CD4-positive, alpha-beta T cell treated with Interleukin-1 beta for 1 hour (primary cell): ENCODE results near the gene WFDC2.
"Not testable (repeated sequence)": the region's sequence is repeated elsewhere in the genome, so short reads cannot be mapped to it uniquely, and the experiment has no call there.

Source experiments
- DNase-seq, 2 donors: peaks; one replicate each; pipeline ENCODE4 v3.0.0-alpha.2; 2020 to 2022

WFDC2 gene

DNA sequence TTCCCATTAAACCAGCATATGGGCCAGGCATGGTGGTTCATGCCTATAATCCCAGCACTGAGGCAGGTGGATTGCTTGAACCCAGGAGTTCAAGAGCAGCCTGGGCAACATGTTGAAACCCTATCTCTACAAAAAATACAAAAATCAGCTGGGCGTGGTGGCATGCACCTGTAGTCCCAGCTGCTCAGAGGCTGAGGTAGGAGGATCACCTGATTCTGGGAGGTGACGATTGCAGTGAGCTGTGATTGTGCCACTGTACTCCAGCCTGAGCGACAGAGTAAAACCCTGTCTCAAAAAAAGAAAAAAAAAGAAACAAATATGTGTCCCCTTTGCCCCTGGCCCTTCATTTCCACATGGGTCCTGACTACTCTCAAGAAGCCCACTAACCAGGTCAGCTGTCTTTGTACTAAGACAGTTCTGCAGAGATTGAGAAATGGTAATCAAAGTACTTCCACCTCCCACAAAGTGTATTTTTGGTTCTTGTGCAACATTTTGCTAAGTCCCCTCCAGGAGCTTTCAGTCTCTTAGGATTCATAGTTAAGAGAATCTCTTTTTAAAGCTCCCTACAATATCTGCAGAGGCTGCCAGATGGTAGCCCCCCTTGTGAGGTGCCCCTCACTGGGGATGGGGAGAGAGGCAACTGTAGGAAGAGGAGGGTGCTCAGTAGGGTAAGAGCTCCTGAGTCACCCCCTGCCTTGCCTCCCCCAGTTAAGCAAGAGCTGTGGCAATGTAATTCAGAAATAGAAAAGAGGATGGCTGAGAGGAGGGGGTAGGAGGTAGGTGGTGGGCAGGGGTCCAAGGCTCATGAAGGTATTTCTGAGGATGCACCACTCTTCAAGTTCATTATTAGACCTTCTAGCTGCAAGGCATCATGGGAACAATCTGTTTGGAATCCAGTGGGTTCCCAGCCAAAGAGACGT is 16.5 kb upstream of the WFDC2 start:
- no peak for DNase-seq

DNA sequence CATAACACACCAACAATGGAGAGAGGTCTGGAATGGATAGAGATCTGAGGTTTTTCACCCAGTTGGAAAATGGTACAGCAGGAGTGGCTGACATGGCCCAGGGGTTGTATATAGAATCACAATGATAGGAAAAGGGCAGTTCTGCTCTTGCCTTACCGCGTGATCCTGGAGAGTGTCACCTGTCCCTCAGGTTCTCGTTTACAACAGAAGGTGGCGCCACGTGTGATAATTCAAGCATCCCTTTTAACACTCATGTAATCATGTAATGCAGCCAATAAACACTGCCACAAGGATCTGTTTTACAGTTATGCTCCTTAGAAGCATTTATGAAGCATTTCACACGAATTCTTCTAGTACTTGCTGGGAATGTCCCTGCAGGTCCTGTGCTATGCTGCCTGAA is 12.9 kb upstream of the WFDC2 start:
- DNase-seq: peak in 1 of 2 donors; percentile 34

DNA sequence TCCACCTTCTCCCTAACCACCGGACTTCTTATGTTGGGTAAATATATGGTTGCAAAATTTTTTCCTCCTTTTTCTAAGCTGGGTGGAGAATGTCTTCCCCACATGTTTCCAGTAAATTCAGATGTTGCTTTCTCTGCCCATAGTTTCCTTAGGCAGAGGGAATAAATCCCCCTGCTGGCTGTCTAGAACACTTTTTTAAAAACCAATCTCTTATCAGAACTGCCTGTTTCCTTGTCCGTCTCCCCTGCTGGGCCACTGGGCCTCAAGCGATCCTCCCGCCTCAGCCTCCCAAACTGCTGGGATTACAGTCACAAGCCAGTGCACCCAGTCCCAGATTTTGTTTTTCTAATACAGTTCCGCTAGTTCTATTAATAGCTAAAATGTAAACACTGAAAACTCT is 9.9 kb upstream of the WFDC2 start:
- no peak for DNase-seq

DNA sequence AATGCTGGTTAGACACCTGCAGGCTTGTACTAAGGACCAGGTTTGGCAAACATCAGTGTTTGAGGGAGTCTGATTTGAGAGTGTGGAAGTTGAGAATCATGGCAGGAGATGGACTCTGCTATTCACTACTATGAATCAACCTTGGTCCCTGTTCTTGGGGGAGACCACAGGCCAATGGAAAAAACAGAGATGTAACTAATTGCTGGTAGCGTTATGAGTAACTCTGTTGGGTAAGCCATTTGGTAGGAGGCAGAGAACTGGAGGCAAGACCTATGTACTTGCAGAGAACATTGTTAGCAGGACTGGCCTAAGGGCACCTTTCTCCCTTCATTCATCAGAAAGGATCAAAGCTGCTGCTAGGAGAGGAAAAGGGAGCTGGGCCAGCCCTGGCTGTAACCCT is 8.3 kb upstream of the WFDC2 start:
- DNase-seq: no peak

DNA sequence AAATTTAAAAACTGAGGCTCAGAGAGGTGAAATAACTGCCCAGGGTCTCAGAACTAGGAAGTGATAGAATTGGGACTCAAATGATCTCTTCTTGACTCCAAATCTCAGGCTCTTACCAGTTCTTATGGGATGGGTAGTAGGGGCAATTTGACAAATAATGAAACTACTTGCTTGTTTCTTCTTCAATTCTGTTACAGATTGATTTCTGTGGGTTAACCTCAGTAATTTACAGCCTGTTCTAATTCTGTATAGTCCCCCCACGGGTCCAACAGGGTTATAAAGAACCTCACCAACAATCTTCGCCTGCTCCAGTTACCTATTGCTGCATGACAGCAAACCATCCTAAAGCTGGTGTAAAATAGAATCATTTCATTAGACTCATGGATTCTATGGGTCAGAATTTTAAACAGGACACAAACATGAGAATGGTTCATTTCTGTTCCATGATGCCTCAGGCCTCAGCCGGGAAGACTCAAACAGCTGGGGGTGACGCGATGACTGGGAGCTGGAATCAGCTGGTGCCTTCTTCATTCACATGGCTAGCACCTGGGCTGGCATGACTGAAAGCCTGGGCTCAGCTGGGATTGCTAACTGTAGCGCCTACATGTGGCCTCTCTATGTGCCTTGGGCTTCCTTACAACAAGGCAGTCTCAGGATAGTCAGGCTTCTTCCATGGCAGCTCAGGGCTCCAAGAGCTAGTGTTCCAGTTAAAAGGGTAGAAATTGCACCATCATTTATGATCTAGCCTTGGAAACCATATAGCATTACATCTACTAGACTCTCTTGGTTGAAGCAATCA is 6.6 kb upstream of the WFDC2 start:
- no peak for DNase-seq

DNA sequence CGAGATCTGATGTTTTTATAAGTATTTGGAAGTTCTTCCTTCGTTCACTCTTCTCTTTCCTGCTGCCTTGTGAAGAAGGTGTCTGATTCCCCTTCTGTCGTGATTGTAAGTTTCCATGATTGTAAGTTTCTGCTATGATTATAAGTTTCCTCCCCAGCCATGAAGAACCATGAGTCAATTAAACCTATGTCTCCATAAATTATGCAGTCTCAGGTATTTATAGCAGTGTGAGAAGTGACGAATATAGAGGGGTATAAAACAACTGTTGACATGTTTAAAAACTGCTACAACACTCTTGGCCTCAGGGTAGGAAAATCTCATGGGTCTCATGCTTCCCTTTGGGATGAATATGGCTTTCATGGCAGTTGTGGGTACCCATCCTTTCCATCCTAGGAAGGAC is 5.8 kb upstream of the WFDC2 start:
- DNase-seq: no peak

DNA sequence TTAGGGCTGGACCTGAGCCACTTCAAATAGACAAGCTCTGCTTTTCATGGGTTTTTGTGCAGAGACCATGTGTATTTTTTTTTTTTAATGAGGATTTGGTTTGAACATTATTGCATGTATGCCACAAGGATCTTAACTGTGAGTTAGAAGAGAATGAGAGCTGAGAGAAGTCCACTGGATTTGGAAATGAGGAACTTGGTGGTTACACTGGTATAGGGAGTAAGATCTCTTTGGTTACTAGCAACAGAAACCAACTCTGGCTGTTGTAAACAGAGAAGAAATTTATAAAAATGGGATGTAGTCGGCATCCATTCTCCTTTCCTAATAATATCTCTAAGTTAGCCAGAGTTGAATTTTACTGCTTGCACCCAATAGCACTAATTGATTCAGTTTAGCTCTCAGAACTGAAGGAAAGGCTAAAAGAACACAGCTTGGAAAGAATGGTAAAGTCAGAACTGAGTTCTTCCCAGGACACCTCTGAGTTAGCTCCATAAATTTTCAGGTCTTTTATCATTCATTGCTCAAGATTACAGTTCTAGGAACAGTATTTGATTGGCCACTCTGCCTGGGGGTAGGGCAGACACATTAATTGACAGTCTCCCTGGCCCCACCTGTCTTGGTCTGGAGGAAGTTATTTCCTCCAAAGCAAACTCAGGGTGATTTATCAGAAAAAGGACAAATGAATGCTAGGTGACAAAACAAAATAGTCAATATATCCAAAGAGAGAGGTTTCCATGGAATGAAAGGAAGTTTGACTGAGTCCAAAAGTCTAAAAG is 3.9 kb upstream of the WFDC2 start:
- DNase-seq: no peak

DNA sequence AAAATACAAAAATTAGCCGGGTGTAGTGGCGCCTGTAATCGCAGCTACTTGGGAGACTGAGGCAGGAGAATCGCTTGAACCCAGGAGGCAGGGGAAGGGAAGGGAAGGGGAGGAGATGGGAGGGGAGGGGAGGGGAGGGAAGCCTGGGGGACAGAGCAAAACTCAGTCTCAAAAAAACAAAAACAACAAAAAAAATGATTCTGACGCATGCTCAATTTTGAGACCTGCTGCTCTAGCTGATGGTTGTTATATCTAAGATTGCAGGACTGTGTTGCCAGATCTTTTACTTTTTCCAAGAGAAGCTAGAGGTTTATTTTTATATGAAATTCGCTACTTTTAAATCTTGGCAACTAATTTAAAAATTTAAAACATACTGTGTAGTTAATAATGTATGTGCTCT is 2.4 kb upstream of the WFDC2 start:
- no peak for DNase-seq

DNA sequence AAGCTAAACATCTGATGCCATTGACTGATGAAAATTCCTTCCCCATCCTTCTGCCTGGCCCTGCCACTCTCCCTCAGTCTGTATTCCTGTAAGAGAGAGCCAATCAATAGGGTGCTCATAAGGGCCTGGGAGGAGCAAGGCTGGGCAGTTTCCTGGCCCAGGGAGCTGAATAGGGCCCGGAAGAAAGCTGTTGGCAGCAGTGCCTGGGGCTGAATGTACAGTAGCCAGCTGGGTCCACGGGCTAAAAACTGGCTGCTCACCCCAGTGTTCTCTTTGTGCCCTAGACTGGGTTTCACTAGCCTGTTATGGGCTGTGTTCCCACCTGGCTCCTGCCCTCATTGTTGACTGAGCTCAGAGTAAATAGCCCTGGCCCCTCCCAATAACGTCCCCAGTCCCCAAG is 1.7 kb upstream of the WFDC2 start:
- no peak for DNase-seq

DNA sequence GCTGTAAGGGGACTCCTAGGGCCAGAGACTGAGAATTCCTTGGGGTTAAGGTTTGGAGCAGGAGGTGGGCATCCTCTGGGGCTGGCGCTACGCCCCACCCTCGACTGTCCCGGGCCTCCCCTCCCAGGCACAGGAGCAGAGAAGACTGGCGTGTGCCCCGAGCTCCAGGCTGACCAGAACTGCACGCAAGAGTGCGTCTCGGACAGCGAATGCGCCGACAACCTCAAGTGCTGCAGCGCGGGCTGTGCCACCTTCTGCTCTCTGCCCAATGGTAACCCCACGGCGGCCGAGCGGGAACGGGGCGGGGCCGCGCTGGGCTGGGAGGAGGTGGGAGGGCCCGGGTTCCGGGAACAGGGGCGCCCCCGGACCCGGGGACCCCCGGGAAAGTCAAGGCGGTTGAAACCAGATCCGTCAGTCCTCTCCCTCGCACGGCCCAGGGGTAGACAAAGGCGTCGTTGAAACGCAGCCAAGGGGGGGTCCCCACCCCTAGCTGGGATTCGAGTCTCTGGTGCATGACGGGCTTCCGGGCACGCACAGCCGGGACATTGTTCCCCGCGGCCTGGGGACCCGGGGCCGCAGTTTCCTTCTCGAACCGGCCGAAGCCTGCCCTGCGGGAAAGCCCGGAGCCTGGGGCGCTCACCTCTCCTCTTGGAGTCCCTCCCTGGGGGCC is 844 bp downstream of the WFDC2 start:
- no peak for DNase-seq

DNA sequence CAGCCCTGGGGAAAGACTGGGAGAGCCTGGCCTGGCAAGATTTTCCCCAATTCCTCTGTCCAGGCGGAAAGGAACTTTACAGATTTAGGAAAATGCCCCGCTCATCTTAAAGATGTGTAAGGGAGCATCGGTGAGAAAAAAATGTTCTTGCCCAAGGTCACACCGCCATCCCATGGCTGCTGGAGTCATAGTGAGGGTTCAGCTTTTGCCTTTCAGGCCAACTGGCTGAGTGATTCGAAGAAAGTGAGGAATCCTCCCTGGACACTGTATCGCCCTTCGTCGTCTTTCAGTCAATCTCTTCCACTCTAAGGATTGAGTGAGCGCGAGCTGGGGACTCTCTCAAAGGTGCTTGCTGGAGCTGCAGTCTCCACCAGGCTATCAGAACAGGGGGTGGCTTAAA is 1.4 kb downstream of the WFDC2 start:
- DNase-seq: no peak

DNA sequence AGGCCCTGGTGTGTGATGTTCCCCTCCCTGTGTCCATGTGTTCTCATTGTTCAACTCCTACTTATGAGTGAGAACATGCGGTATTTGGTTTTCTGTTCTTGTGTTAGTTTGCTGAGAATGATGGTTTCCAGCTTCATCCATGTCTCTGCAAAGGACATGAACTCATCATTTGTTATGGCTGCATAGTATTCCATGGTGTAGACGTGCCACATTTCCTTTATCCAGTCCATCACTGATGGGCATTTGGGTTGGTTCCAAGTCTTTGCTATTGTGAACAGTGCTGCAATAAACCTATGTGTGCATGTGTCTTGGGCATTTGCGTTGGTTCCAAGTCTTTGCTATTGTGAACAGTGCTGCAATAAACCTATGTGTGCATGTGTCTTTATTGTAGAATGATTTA is 2.7 kb downstream of the WFDC2 start:
- DNase-seq: not testable (repeated sequence)

DNA sequence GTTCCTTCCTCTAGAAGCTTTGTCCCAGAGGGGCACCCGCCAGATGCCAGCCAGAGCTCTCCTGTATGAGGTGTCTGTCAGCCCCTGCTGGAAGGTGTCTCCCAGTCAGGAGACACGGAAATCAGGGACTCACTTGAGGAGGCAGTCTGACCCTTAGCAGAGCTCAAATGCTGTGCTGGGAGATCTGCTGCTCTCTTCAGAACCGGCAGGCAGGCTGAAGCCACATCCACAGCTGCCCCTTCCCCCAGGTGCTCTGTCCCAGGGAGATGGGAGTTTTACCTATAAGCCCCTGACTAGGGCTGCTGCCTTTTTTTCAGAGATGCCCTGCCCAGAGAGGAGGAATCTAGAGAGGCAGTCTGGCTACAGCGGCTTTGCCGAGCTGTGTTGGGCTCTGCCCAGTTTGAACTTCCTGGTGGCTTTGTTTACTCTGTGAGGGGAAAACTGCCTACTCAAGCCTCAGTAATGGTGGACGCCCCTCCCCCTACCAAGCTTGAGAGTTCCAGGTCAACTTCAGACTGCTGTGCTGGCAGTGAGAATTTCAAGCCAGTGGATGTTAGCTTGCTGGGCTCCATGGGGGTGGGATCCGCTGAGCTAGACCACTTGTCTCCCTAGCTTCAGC is 8.1 kb downstream of the WFDC2 start:
- not testable (repeated sequence) for DNase-seq

DNA sequence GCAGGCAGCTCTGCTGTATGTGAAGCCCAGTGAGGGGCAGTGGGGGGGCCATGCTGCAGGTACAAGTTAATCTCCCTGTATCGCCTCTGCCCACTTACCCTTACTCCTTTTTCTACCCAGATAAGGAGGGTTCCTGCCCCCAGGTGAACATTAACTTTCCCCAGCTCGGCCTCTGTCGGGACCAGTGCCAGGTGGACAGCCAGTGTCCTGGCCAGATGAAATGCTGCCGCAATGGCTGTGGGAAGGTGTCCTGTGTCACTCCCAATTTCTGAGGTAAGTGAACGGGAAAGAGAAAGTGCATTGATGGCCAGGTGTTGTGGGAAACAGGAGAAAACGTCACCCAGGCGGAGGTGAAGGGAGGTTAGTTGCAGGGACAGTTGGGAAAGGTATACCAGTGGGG is 10.3 kb downstream of the WFDC2 start:
- no peak for DNase-seq

DNA sequence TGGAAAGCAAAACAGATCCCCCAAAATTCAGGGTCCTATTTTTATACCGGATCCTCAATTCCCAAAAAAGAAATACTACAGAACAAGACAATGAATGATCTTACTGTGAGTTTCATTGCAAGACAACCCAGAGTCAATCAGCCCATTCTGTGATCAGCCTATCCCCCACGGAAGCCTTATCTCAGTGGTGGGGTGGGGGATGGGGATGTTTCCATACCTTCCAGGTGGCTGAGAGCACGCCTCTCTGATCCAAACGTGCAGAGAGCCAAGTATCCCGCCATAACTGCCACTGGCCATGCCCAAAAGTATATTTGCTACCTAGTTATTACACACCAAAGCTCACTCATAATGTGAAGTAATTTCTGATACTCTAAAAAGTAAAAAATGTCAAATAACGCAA is 15.1 kb downstream of the WFDC2 start:
- DNase-seq: no peak

DNA sequence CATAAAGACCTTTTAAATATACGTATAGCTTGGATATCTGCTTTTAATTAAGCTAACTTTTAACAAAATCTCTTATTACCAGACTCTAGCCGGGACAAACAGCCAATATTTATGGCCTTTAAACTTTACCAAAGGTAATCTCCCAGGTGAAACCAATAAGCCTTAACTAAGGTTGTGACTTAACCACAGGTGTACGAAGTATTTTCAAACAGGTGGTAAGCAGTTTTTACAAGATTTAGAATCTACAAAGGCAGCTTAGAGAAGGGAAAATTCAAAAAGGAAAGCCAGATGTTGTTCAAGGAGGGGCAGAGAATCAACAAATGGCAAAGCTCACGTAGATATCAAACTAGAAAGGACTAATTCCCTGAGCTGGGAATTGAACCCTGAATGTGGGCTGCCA is 15.8 kb downstream of the WFDC2 start:
- no peak for DNase-seq

DNA sequence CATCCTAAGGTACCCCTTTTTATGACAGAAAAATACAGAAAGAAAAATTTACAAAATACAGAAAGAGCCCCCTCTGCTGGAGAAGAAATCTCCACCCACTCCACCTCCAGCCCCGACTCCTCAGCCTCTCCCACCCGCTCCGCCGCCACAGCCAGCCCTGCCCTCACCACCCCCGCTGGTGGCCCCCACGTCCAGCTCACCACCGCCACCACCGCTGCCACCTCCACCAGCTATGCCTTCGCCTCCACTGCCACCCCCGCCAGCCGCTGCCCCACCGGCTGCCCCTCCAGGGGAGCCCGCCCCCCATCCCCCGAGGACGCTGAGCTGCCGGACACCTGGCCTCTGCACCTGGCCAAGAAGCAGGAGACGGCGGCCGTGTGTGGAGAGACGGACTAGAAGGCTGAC is 17.7 kb downstream of the WFDC2 start:
- DNase-seq: no peak

DNA sequence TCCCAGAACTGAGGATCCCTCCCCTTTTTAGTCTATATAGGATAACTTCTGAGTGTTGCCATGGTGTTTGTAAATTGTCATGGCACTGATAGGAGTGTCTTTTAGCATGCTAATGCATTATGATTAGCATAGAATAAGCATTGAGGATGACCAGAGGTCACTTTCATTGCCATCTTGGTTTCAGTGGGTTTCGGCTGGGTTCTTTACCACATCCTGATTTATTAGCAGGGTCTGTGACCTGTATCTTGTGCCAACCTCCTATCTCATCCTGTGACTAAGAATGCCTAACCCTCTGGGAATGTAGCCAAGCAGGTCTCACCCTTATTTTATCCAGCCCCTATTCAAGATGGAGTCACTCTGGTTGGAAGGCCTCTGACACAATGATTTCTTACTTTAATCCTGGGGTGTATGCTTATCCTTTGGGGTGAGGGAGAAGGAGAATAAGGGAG is 19.6 kb downstream of the WFDC2 start:
- no peak for DNase-seq

DNA sequence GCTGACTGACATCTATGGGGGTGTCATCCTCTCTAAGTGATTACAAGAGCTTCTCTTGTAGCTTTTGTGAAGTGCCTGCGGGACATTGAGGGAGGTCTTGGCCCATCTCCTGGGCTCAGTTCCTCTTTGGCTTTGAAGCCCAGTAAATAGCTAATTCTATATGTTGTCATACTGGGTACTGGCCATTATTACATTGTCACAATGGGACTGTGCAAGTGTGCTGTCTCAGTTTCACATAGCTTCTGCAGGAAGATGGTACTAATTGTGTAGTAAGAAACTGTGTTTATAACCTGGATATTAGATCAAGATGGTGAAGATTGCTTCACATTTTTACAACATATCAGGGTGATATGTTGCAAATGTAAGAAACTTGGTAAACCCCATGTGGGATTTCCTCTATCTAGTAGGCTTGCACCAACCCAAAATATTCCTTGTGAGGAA is 26.0 kb downstream of the WFDC2 start:
- peak in 1 of 2 donors; percentile 2 for DNase-seq

DNA sequence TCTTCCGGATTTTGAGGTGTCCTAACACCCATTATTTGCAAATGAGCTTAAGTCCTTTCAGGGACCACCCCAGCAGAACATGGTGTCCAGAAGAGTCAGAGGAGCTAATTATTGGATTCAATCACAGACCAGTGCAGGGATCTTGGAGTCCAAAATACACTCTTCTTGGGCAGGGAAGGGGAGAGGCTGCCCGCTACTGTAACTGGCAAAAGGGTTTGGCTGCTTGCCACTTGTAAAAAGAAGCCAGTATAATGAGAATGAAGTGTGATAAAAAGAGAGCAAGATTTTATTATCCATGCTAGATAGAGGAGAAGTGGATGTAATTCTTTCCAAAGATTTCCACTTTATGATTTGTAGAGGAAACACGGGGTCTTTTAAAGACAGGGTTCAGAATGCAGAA is 26.6 kb downstream of the WFDC2 start:
- no peak for DNase-seq

DNA sequence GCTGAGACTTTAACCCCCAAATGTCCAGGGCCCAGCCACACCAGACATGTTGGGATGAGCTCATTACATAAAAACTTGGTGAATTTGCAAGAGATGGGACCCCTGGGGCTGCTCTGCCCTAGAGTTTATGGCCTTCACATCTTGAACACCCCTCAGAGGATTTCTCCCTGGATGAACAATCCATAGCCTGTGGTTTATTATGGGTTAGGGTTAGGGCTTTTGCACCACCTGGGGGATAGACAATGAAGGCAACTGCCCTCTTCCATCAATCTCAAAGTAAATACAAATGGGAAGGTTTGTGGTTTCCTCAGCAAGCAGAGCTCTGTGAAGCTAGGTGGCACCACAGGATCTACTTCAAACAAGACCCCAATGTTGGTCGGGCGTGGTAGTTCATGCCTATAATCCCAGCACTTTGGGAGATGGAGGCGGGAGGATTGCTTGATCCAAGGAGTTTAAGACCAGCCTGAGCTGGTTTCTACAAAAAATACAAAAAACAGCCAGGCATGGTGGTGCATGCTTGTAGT is 28.5 kb downstream of the WFDC2 start:
- DNase-seq: no peak

DNA sequence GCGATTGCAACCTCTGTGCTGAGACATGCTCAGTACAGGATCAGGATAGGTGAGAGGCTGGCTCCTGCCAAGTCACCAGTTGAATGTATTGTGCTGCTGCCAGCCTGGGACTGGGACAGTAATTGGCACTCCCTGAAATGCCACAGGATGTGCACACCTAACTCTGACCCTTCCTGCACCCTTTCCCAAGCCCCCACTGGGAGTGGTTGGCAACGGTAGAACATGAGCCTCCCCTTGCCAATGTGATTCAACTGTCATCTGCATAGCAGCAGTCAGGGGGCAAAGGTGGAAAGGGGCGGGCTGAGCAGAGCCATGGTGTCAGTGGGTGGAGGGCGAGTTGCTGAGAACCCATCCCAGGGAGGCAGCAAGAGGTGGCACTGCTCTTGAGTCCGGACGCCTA is 30.5 kb downstream of the WFDC2 start:
- no peak for DNase-seq
